ENCODE data around the gene EFS.

EFS gene

DNA sequence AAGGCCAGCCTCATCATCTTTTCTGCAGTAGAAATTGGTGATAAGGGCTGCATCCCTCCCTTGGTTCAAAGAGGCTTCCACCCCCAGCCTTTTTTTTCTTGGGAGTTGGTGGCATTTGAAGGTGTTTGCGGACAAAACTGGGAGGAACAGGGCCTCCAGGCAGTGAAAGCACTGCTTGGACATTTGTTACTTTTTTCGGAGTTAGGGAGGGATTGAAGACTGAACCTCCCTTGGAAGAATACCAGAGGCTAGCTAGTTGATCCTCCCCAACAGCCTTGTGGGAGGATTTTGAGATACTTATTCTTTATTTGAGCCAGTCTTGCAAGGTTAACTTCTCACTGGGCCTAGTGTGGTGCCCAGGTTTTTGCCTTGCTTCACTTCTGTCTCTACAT, 40.5 kb downstream of the EFS start:
- no peak for DNase-seq

GRCh38 chr14:23323838-23324454, 41.0 kb downstream of the EFS start:
- DNase-seq = no peak

DNA sequence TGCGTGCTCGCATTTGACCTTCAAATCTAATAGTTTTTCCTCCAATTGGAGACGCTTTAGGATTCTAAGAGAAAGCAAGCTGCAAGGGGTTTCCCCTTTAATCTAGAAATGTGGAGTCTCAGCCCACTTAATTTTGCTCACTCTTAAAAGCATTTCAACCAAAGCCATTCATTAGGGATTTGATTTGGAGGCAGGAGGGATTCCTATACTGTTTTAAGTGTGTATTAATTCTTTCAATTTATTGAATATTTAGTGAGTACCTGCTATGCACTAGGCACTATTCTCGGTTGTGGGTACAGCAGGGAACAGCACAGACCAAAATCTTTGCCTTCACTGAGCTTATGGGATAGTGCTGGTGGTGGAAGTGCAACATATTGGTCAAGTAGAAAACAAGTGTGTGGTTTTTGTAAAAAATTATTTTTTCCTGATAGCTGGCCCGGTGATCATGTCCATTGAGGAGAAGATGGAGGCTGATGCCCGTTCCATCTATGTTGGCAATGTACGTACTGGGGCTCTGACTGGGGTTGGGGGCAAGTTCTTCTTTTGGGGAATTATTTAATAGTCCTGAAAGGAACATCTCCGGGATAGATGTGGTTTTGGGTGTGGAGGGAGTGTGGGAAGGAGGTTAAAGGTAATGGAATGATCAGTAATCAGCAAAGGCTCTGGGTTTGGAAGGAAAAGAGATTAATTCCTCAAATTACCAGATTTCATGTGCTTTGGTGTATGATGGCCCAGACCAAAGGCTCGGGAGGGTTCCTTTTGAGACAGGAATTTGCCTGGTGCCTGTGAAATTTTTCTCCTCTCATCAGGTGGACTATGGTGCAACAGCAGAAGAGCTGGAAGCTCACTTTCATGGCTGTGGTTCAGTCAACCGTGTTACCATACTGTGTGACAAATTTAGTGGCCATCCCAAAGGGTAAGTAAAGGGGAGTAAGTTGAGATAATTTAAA, 42.1 kb downstream of the EFS start:
- no peak for DNase-seq

DNA sequence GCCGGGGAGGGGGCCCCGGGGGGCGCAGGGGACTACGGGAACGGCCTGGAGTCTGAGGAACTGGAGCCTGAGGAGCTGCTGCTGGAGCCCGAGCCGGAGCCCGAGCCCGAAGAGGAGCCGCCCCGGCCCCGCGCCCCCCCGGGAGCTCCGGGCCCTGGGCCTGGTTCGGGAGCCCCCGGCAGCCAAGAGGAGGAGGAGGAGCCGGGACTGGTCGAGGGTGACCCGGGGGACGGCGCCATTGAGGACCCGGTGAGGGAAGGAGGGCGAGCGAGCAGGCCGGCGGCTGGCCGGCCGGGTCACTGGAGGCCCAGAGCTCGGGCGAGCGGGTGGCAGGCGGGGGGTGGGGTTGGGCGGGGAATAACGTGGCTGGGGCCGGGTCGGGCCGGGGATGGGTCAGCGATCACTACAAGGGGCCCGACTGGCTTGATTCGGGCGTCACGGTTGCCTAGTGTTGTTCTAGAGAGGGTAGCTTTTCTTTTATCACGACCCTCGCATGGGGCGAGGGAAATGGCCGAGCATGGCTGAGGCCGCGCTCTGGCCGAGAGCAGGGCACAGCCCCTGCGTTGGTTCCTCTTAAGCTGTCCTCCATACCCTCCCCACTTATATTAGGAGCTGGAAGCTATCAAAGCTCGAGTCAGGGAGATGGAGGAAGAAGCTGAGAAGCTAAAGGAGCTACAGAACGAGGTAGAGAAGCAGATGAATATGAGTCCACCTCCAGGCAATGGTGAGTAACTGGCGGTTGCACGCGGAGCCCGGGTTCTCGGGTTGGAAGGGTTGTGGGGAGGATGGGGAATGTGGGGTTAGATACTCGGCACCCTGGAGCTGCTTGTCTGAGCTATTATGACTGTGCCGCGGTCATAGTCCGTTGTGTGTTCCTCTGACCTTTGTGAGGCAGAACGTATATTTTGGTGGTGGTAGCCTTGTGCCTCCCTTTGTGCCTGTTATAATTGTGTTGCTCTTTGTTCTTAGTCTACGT, 43.1 kb downstream of the EFS start:
- peak in 4 of 5 donors; percentile 20 to 53 (median 20) for DNase-seq

DNA sequence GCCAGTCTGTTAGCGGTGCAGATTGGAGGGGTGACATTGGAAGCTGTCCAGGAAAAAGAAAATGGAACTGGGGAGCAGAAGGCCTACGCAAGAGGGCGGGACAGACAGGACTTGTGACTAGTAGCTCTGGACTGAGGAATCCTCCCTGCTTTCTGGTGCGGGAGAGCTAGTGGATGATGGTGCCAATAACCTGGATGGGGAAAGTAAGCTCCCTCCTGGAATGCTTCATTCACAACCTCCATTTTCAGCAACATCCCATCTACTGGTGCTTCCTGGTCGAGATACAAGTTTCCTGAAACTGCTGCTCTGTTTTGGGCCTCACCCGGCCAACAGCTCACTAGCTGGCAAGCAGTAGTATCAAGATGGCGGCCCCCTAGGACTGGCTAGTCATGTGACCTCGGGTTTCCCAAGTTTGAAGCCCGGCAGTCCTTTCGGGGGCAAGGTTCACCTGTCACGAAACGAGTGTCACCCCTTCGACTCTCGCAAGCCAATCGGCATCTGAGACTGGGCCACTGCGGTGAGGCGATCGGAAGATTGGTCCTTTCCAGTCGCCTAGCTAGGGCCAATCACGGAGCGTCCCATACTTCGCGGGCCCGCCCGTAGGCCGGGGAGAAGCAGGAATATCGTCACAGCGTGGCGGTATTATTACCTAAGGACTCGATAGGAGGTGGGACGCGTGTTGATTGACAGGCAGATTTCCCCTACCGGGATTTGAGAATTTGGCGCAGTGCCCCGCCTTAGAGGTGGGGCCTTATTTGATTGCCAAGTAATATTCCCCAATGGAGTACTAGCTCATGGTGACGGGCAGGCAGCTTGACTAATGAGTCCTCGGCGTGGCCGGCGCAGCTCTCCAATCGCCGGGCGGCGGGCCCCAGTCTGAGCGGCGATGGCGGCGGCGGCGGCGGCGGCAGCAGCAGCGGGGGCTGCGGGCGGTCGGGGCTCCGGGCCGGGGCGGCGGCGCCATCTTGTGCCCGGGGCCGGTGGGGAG, 44.1 kb downstream of the EFS start, which contains the start of gene PABPN1:
TSS of gene PABPN1 (plus strand) at position 874 of the 988 bp plus-strand sequence. CDS start at position 887, 13 bp downstream.
- peak; percentile 94 to 100 (median 96) for DNase-seq

GRCh38 chr14:23319746-23320583, 45.0 kb downstream of the EFS start:
- no peak for DNase-seq

GRCh38 chr14:23316300-23316699, 48.7 kb downstream of the EFS start:
- DNase-seq = no peak

GRCh38 chr14:23310546-23310945, 54.4 kb downstream of the EFS start:
- no peak for DNase-seq

DNA sequence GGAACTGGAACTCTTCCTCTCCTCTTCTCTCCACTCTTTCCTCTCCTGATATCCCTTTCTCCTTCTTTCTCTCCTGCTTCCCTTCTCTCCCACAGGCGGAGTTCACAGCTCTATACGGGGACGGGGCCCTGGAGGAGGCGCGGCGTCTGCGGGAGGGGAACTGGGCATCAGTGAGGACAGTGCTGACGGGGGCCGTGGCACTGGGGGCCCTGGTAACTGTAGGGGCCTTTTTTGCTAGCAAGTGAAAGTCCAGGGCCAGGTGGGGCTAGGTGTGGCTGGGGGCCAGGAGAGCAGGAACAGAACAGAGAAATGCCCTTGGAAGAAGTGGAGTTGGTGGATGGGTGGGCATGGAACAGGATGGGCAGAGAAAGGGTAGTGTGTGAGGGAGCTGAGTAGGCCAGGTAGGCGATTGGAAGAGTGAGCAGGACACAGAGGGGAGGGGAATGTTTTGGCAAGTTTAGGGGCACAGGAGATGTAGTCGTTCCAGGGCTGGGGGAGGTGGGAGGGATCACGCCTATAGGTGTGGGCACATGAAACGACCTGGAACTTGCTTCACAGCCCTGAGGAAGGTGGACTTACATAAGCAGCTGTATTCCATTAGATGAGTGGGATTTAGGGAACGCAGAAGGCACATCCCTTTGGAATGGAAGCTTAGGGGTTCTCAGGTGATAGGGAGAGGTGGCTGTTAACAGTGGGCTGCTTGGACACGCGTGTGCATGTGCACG, 56.1 kb downstream of the EFS start:
- DNase-seq = no peak

- no peak for DNase-seq
Measured at GRCh38 chr14:23307687-23308644, 57.0 kb downstream of the EFS start.

DNA sequence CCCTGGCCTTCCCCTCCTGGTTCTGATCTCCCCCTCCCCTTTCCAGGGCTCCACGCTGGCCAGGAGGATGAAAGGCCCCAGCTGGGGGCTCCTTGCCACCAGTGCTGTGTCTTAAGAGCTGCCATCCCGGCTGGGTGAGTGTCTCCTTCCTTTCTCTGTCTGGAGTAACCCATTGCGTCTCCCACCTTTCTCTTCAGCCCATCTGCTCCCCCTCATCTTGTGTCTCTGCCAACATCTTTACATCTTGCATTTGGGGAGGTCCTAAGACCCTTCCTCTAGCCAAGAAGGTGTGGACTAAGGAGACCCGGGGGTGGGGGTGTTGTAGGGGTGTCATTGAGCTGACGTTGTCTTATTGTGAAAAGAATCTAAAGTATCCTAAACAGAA, 57.8 kb downstream of the EFS start:
- no peak for DNase-seq

- peak in 1 of 5 donors; percentile 28 for DNase-seq
Measured at GRCh38 chr14:23306412-23307145, 58.4 kb downstream of the EFS start, which contains the start of gene BCL2L2. Gene BCL2L2, plus strand, starts transcription at chr14:23306833. Its CDS starts 935 bp downstream, at chr14:23307768.
